ENCODE data around the gene FES. TPM values are rescaled to one million over a fixed set of nuclear protein-coding genes. Genes with fewer than 3 reads are reported as not detected.
"Not testable (repeated sequence)": the region's sequence is repeated elsewhere in the genome, so short reads cannot be mapped to it uniquely, and the experiment has no call there.

The FES gene
- total RNA-seq, 2 experiments from 2014 or later, result 3.2 to 3.3 TPM

DNA sequence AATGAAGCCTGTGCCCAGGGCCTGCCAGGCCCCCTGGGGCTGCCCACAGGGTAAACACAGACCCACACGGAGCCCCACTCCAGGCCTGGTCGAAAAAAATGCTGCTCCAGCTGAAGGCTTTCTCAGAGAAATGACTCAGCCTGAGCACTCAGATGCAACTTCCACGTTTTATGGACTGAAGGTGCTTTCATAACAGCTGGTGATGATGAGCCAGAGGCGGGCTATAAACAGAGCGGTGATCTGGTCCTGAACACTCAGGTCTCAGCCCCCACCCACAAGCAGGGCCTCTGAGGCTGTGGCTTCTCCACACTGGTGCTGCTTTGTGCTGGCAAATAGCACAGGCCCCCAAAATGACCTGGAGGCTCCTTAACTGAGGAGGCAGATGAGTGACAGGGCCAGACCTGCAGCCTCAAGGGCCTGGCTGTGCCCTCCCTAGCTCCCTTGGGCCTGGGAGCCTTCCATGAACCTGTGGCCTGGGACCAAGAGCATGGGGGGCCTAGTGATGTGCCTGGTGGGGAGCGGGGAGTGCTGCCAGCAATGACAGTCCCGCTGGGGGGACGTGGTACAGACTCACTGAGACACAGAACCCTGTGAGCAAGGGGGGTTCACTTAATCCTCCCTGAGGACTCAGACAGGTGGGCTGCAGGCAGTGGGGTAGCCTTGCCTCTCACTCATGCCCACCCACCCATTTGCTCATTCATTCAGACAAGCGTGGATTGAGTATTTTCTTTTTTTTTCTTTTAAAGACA, 38.9 kb upstream of the FES start:
- peaks cover 25% of the 10 kb centered on the region for H3K4me1 ChIP-seq (ENCODE audit: insufficient read depth, low read length, poor library complexity, severe bottlenecking)
- TF ChIP-seq EZH2phosphoT487 (IDR thresholded peaks at IDR 0.05; ENCODE audit: borderline replicate concordance, low read depth, low read length), result no peak
- TF ChIP-seq, protein P1, sequence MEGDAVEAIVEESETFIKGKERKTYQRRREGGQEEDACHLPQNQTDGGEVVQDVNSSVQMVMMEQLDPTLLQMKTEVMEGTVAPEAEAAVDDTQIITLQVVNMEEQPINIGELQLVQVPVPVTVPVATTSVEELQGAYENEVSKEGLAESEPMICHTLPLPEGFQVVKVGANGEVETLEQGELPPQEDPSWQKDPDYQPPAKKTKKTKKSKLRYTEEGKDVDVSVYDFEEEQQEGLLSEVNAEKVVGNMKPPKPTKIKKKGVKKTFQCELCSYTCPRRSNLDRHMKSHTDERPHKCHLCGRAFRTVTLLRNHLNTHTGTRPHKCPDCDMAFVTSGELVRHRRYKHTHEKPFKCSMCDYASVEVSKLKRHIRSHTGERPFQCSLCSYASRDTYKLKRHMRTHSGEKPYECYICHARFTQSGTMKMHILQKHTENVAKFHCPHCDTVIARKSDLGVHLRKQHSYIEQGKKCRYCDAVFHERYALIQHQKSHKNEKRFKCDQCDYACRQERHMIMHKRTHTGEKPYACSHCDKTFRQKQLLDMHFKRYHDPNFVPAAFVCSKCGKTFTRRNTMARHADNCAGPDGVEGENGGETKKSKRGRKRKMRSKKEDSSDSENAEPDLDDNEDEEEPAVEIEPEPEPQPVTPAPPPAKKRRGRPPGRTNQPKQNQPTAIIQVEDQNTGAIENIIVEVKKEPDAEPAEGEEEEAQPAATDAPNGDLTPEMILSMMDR (conservative IDR thresholded peaks at IDR 0.05; ENCODE audit: low read length), result no peak
- no peak overlapping the region for H3K4me3 ChIP-seq (ENCODE audit: low read depth, low read length, poor library complexity, severe bottlenecking)
- no TSS peak for BruUV-seq (replicated peaks)
- peak overlapping the region; percentile 33 for H2AFZ ChIP-seq (ENCODE audit: low read length)
- no peaks in the 10 kb centered on the region for H3K9me3 ChIP-seq (ENCODE audit: low read length)
- ChIA-PET CTCF (ENCODE audit: unreplicated experiment) (interaction anchor here (0.6 kb wide), 1 partner anchor 129 kb away, joined by 3 read pairs; no protein-coding TSS in a partner anchor), POLR2A (interaction anchor here (0.6 to 0.7 kb wide), 2 partner anchors 60 to 234 kb away, joined by 3 to 6 read pairs; no protein-coding TSS in a partner anchor)
- H3K79me2 ChIP-seq (ENCODE audit: insufficient read depth, low read depth, low read length), result no peaks in the 10 kb centered on the region
- peak overlapping the region; percentile 34 for H3K27ac ChIP-seq (ENCODE audit: low read depth, low read length, poor library complexity, severe bottlenecking)
- H3K4me2 ChIP-seq (ENCODE audit: low read length), result peak overlapping the region; percentile 24
- no peaks in the 10 kb centered on the region for H3K36me3 ChIP-seq (ENCODE audit: insufficient read depth, low read length)
- H4K20me1 ChIP-seq (ENCODE audit: insufficient read depth, low read length), result no peaks in the 10 kb centered on the region
- intact Hi-C loops (cut with micrococcal nuclease; ENCODE audit: unreplicated experiment), result no loop called here
- DNase-seq (ENCODE audit: low spot score), result peak; percentile 71
- H3K9me2 ChIP-seq (ENCODE audit: insufficient read depth, low read length), result no peaks in the 10 kb centered on the region

DNA sequence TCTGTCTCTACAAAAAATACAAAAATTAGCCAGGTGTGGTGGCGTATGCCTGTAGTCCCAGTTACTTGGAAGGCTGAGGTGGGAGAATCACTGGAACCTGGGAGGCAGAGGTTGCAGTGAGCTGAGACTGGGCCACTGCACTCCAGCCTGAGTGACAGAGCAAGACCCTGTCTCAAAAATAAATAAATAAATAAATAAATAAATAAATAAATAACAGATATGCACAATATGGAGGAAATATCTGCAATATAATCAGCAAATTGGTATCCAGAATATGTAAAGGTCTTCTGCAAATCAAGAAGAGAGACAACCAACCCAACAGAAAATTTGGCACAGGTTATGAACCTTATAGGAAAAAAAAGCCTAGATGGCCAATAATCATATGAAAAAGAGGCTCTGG, 34.9 kb upstream of the FES start:
- H3K36me3 ChIP-seq (ENCODE audit: insufficient read depth, low read length); DNase-seq (ENCODE audit: low spot score); H4K20me1 ChIP-seq (ENCODE audit: insufficient read depth, low read length); H3K79me2 ChIP-seq (ENCODE audit: insufficient read depth, low read depth, low read length); H3K4me3 ChIP-seq (ENCODE audit: low read depth, low read length, poor library complexity, severe bottlenecking); H3K27ac ChIP-seq (ENCODE audit: low read depth, low read length, poor library complexity, severe bottlenecking); H3K9me2 ChIP-seq (ENCODE audit: insufficient read depth, low read length); H3K4me2 ChIP-seq (ENCODE audit: low read length); intact Hi-C loops (cut with micrococcal nuclease; ENCODE audit: unreplicated experiment); H3K9me3 ChIP-seq (ENCODE audit: low read length); H2AFZ ChIP-seq (ENCODE audit: low read length); BruUV-seq (replicated peaks); CTCF ChIA-PET (ENCODE audit: unreplicated experiment): not testable (repeated sequence)
- H3K4me1 ChIP-seq (ENCODE audit: insufficient read depth, low read length, poor library complexity, severe bottlenecking), result peaks cover 50% of the 10 kb centered on the region
- POLR2A ChIA-PET, result interaction anchor here (0.6 kb wide), 1 partner anchor 134 kb away, joined by 3 read pairs; no protein-coding TSS in a partner anchor

DNA sequence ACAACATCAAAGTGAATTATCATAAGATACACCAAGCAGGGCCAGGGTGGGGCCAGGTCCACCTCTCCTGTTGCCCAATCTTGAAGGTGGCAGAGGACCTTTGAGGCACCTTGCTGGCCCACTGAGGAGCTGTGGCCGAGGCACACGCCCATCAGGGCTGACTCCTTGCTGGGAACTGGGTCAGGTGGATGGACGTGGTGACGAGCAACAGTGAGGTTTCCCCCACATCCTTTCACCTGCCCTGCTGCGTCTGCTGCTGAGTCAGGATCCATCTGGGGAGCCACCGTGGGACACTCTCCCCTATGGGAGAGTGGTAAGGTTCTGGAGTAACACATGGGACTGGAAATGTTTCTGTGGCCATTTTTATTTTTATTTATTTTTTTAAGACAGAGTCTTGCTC, 33.2 kb upstream of the FES start:
- Histone ChIP-seq H3K4me3 (ENCODE audit: low read depth, low read length, poor library complexity, severe bottlenecking) (no peak overlapping the region), H3K36me3 (ENCODE audit: insufficient read depth, low read length) (no peaks in the 10 kb centered on the region; the same call in 1 of the 2 replicates), H3K4me2 (ENCODE audit: low read length) (peak overlapping the region; percentile 14; the same call in 1 of the 2 replicates), H3K9me3 (ENCODE audit: low read length) (no peaks in the 10 kb centered on the region), H3K79me2 (ENCODE audit: insufficient read depth, low read depth, low read length) (no peaks in the 10 kb centered on the region), H3K9me2 (ENCODE audit: insufficient read depth, low read length) (no peaks in the 10 kb centered on the region), H3K27ac (ENCODE audit: low read depth, low read length, poor library complexity, severe bottlenecking) (no peak overlapping the region), H2AFZ (ENCODE audit: low read length) (no peak overlapping the region), H3K4me1 (ENCODE audit: insufficient read depth, low read length, poor library complexity, severe bottlenecking) (peaks cover 55% of the 10 kb centered on the region), H4K20me1 (ENCODE audit: insufficient read depth, low read length) (no peaks in the 10 kb centered on the region)
- TF ChIP-seq, protein P1 (conservative IDR thresholded peaks at IDR 0.05; ENCODE audit: low read length), result no peak
- TF ChIP-seq EZH2phosphoT487 (IDR thresholded peaks at IDR 0.05; ENCODE audit: borderline replicate concordance, low read depth, low read length), result no peak
- DNase-seq (ENCODE audit: low spot score), result no peak
- no TSS peak for BruUV-seq (replicated peaks)
- POLR2A ChIA-PET, result interaction anchor here (0.6 to 2.5 kb wide), 7 partner anchors 8 to 440 kb away, joined by 3 to 15 read pairs (median 5); no protein-coding TSS in a partner anchor
- intact Hi-C loops (cut with micrococcal nuclease; ENCODE audit: unreplicated experiment), result no loop called here
- CTCF ChIA-PET (ENCODE audit: unreplicated experiment), result no interaction called here

Measured in OCI-LY7 (cell line).